Fibroblast of gingiva (primary cell): ENCODE measurements around the gene DYNLRB1.
A peak's percentile ranks its signal among the peaks of the same experiment; 100 is the strongest.

ENCODE experiments used
- DNase-seq: peaks from one replicate; pipeline ENCODE4 v3.0.0-alpha.2; 2011; ENCODE audit warnings: low read depth

The DYNLRB1 gene

GRCh38 chr20:34558320-34559218, 42.3 kb downstream of the DYNLRB1 start, which contains the start of gene MAP1LC3A:
Gene MAP1LC3A, plus strand, starts transcription at chr20:34558718. Its CDS starts 151 bp downstream, at chr20:34558869.
- DNase-seq: peak; percentile 98

GRCh38 chr20:34559311-34560140, 43.3 kb downstream of the DYNLRB1 start:
- DNase-seq: no peak

GRCh38 chr20:34560141-34560523, 43.9 kb downstream of the DYNLRB1 start:
- no peak for DNase-seq

- no peak for DNase-seq
Measured at GRCh38 chr20:34560614-34561013, 44.4 kb downstream of the DYNLRB1 start.

GRCh38 chr20:34561661-34562060, 45.4 kb downstream of the DYNLRB1 start:
- DNase-seq: no peak

- no peak for DNase-seq
Measured at GRCh38 chr20:34562641-34563040, 46.4 kb downstream of the DYNLRB1 start.

GRCh38 chr20:34564833-34565232, 48.6 kb downstream of the DYNLRB1 start:
- DNase-seq: no peak

- no peak for DNase-seq
Measured at GRCh38 chr20:34566978-34567891, 51.0 kb downstream of the DYNLRB1 start.

- DNase-seq: no peak
Measured at GRCh38 chr20:34567892-34568865, 52.0 kb downstream of the DYNLRB1 start.

GRCh38 chr20:34569598-34569997, 53.4 kb downstream of the DYNLRB1 start:
- no peak for DNase-seq

- no peak for DNase-seq
Measured at GRCh38 chr20:34570859-34571306, 54.7 kb downstream of the DYNLRB1 start.

- DNase-seq: no peak
Measured at GRCh38 chr20:34571753-34572152, 55.5 kb downstream of the DYNLRB1 start.

- DNase-seq: no peak
Measured at GRCh38 chr20:34573541-34574300, 57.5 kb downstream of the DYNLRB1 start.

GRCh38 chr20:34574426-34574825, 58.2 kb downstream of the DYNLRB1 start:
- no peak for DNase-seq

GRCh38 chr20:34574861-34575260, 58.6 kb downstream of the DYNLRB1 start:
- no peak for DNase-seq

- DNase-seq: no peak
Measured at GRCh38 chr20:34575271-34575670, 59.0 kb downstream of the DYNLRB1 start.

- DNase-seq: no peak
Measured at GRCh38 chr20:34575756-34576155, 59.5 kb downstream of the DYNLRB1 start.

- no peak for DNase-seq
Measured at GRCh38 chr20:34577061-34577460, 60.8 kb downstream of the DYNLRB1 start.

- peak; percentile 70 for DNase-seq
Measured at GRCh38 chr20:34578025-34578424, 61.8 kb downstream of the DYNLRB1 start.

- no peak for DNase-seq
Measured at GRCh38 chr20:34578521-34578920, 62.3 kb downstream of the DYNLRB1 start.
